ENCODE measurements around the gene FAM117A.

GRCh38 chr17:49779739-49780231 is 15.9 kb upstream of the FAM117A start:
- TF ChIP-seq EZH2 (IDR thresholded peaks at IDR 0.05; ENCODE audit: borderline replicate concordance) = no peak
- TF ChIP-seq CTCF (IDR thresholded peaks at IDR 0.05; ENCODE audit: poor library complexity) = peak; percentile 60
- no peak for TF ChIP-seq EZH2phosphoT487 (IDR thresholded peaks at IDR 0.05; ENCODE audit: low read depth, severe bottlenecking, unreplicated experiment)
